GM20000 (cell line): Measurements from ENCODE around the gene MAG.

Experiments
- DNase-seq: peaks from one replicate; pipeline ENCODE4 v3.0.0; 2012; ENCODE audit warnings: low spot score
- TF ChIP-seq, protein P1 (sequence below): IDR thresholded peaks from 2 replicates; pipeline ENCODE4 v1.5.1; 2012; ENCODE audit warnings: mild to moderate bottlenecking, control low read depth; ENCODE audit errors: extremely low read depth, missing control alignments

Gene MAG

DNA sequence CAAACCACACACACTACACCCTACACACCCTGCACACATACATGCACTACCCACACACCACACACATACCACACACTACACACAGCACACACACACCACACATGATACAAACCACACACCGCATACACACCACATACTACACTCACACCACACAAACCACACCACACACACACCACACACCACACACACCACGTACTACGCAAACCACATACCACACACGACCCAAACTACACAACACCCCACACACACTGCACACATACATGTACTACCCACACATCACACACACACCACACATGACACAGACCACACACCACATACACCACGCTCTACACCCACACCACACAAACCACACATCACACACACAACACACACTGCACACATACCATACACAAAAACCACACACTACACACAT, 6.6 kb downstream of the MAG start:
- TF ChIP-seq, protein P1, sequence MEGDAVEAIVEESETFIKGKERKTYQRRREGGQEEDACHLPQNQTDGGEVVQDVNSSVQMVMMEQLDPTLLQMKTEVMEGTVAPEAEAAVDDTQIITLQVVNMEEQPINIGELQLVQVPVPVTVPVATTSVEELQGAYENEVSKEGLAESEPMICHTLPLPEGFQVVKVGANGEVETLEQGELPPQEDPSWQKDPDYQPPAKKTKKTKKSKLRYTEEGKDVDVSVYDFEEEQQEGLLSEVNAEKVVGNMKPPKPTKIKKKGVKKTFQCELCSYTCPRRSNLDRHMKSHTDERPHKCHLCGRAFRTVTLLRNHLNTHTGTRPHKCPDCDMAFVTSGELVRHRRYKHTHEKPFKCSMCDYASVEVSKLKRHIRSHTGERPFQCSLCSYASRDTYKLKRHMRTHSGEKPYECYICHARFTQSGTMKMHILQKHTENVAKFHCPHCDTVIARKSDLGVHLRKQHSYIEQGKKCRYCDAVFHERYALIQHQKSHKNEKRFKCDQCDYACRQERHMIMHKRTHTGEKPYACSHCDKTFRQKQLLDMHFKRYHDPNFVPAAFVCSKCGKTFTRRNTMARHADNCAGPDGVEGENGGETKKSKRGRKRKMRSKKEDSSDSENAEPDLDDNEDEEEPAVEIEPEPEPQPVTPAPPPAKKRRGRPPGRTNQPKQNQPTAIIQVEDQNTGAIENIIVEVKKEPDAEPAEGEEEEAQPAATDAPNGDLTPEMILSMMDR: no peak

DNA sequence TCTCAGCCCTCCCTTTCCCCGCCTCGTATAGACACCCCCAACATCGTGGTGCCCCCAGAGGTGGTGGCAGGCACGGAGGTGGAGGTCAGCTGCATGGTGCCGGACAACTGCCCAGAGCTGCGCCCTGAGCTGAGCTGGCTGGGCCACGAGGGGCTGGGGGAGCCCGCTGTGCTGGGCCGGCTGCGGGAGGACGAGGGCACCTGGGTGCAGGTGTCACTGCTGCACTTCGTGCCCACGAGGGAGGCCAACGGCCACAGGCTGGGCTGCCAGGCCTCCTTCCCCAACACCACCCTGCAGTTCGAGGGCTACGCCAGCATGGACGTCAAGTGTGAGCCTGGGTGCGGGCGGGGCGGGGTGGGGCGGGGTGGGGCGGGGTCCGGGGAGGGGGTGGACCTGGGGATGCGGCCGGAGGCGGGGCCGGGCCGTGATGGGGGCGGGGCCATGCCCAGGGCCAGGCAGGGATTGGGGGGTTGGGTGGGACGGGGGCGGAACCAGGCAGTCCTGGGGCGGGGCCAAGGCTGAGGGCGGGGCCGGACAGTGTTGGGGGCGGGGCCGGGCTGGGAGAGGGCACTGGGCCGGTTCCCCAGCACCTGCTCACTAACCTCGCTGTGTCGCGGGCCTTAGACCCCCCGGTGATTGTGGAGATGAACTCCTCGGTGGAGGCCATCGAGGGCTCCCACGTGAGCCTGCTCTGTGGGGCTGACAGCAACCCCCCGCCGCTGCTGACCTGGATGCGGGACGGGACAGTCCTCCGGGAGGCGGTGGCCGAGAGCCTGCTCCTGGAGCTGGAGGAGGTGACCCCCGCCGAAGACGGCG, 7.8 kb downstream of the MAG start:
- TF ChIP-seq, protein P1: no peak
- DNase-seq: no peak

More for the DNA sequence above, 6.6 kb downstream of the MAG start:
- DNase-seq: no peak

DNA sequence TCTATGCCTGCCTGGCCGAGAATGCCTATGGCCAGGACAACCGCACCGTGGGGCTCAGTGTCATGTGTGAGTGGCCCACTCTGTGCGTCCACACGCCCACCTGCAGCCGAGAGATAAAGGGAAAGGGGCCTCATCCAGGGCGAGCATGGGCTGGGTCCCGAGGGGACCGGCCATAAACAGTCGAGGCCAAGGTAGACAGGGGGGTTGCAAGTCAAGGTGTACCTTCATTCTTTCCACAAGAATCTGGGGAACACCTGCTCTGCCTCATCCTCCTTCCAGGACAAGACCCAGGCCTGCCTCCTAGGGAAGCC, 8.3 kb downstream of the MAG start:
- TF ChIP-seq, protein P1: no peak
- DNase-seq: no peak

DNA sequence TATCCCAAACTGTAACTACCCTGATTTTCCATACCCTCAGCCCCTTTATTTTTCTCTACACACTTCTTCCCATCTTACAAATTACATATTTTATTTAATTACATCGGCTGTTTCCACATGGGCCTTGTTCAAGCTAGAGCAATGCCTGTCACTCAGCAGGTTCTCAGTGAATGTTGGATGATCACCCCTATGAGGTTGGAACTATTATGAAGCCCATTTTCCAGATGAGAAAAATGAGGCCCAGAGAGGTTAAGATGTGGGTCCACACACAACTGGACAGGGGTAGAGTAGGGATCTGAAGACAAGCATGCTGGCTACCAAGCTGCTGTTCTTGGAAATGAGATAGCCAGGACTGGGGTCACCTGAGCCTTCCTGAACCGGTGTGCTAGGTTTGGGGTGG, 10.0 kb downstream of the MAG start:
- no peak for DNase-seq
- TF ChIP-seq, protein P1: no peak

DNA sequence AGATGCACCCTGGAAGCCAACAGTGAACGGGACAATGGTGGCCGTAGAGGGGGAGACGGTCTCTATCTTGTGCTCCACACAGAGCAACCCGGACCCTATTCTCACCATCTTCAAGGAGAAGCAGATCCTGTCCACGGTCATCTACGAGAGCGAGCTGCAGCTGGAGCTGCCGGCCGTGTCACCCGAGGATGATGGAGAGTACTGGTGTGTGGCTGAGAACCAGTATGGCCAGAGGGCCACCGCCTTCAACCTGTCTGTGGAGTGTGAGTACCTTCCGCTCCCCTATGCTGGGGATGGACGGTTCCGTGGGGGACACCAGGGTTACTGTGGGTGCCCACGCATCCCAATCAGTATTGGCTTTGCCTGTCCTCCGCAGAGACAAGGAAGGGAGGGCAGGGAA, 10.5 kb downstream of the MAG start:
- TF ChIP-seq, protein P1: no peak
- DNase-seq: no peak

DNA sequence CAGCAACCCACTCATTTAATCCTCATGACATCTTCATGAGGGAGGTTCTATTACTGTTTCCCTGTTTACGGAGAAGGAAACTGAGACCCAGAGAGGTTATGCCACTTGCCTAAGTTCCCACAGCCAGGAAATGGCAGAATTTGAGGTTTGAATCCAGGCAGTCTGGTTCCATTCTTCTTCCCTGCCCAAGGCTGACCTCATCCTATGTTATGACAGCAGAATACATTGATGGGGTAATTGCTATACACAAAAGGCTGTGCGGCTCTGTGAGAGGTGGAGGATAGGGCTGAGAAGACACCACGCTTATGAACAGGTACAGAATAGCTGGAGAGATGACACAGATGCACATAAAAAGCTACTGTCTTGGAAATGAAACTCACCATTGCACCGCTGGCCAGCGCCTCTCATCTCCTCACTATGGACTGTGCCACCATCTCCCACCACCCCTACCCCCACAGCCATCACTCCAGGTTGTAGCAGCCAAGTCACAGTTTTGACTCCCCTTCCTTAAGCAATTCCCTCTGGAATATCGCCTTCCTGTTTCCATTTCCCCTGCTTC, 11.5 kb downstream of the MAG start:
- no peak for DNase-seq

DNA sequence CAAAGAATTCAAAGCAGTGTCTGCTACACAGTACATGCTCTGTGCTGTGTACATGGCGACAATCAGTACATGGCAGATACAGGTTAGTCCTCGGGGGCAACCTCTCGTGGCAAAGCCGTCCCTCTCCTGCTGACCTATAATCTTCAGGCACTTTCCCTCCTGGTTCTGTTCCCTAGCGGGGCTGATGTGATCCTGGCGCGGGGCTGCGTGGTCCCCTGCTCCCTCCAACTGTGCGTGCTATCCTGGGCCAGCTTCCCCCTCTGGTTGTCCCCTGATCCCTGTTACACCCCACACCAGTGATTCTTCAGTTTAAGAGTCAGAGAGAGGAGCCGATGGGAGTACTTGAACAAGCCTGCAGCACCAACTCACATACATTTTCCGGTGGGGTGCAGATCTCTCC, 12.1 kb downstream of the MAG start:
- TF ChIP-seq, protein P1: no peak
- no peak for DNase-seq

More for the DNA sequence above, 11.5 kb downstream of the MAG start:
- TF ChIP-seq, protein P1: no peak
